GM23338 (cell line): ENCODE data around the gene NEK11. TPM values are rescaled to one million over a fixed set of nuclear protein-coding genes. Genes with fewer than 3 reads are reported as not detected.
A peak's percentile ranks its signal among the peaks of the same experiment; 100 is the strongest.

Experiments used
- ATAC-seq: fragments of 200-7000 bp; cut with Tn5 transposase; 3 replicates; pipeline ENCODE4 v1.9.1; 2020
- DNase-seq: peaks from one replicate; pipeline ENCODE4 v3.0.0-alpha.2; 2015; ENCODE audit warnings: low spot score
- H2AFZ ChIP-seq: fragments of 200-600 bp; sonication (generic); 2 replicates; pipeline ENCODE4 v1.8.0; 2016; ENCODE audit warnings: antibody characterized with exemption, mild to moderate bottlenecking, moderate library complexity
- H3F3A ChIP-seq: fragments of 200-600 bp; sonication (generic); replicated peaks from 2 replicates; pipeline ENCODE4 v1.8.0; 2017; ENCODE audit warnings: antibody characterized with exemption, mixed run types, low read depth
- H3K27ac ChIP-seq: fragments of 200-600 bp; sonication (generic); 2 replicates; pipeline ENCODE4 v1.6.1; 2016; ENCODE audit warnings: low read depth
- H3K27me3 ChIP-seq: fragments of 200-600 bp; sonication (generic); 2 replicates; pipeline ENCODE4 v1.8.0; 2016; ENCODE audit warnings: mild to moderate bottlenecking, mixed run types, moderate library complexity; ENCODE audit not compliant: insufficient read depth
- H3K36me3 ChIP-seq: fragments of 200-600 bp; sonication (generic); 2 replicates; pipeline ENCODE4 v1.8.0; 2016; ENCODE audit warnings: mild to moderate bottlenecking; ENCODE audit not compliant: insufficient read depth
- H3K4me1 ChIP-seq: fragments of 200-600 bp; sonication (generic); 2 replicates; pipeline ENCODE4 v1.8.0; 2016; ENCODE audit warnings: mild to moderate bottlenecking, moderate library complexity; ENCODE audit not compliant: insufficient read depth
- H3K4me2 ChIP-seq: fragments of 200-600 bp; sonication (generic); 2 replicates; pipeline ENCODE4 v1.7.1; 2017; ENCODE audit warnings: mixed run types
- H3K4me3 ChIP-seq: fragments of 200-600 bp; sonication (generic); 2 replicates; pipeline ENCODE4 v1.6.1; 2016; ENCODE audit warnings: mixed run types
- H3K79me2 ChIP-seq: fragments of 200-600 bp; sonication (generic); replicated peaks from 2 replicates; pipeline ENCODE4 v1.8.0; 2017; ENCODE audit warnings: mild to moderate bottlenecking; ENCODE audit not compliant: insufficient read depth
- H3K9me2 ChIP-seq: fragments of 200-600 bp; sonication (generic); 2 replicates; pipeline ENCODE4 v1.8.0; 2017; ENCODE audit not compliant: insufficient read depth
- H4K20me1 ChIP-seq: fragments of 200-600 bp; sonication (generic); replicated peaks from 2 replicates; pipeline ENCODE4 v1.8.0; 2017; ENCODE audit warnings: mild to moderate bottlenecking; ENCODE audit not compliant: insufficient read depth
- H3K27ac Mint-ChIP-seq: 2 replicates; pipeline ENCODE4 v1.8.0; 2020; ENCODE audit warnings: inconsistent platforms, mild to moderate bottlenecking, moderate library complexity, mixed read lengths
- H3K27me3 Mint-ChIP-seq: 3 replicates; pipeline ENCODE4 v1.8.0; 2022; ENCODE audit warnings: low read depth, mild to moderate bottlenecking, moderate library complexity, mixed read lengths, inconsistent platforms; ENCODE audit not compliant: insufficient read depth, poor library complexity
- H3K36me3 Mint-ChIP-seq: 3 replicates; pipeline ENCODE4 v1.8.0; 2021; ENCODE audit warnings: low read depth, mild to moderate bottlenecking, inconsistent platforms, moderate library complexity, mixed read lengths
- H3K4me1 Mint-ChIP-seq: 3 replicates; pipeline ENCODE4 v1.8.0; 2020; ENCODE audit warnings: mild to moderate bottlenecking, inconsistent platforms, mixed read lengths
- H3K4me3 Mint-ChIP-seq: 3 replicates; pipeline ENCODE4 v1.8.0; 2021; ENCODE audit warnings: moderate library complexity, mild to moderate bottlenecking, inconsistent platforms, mixed read lengths
- H3K9me3 Mint-ChIP-seq: 3 replicates; pipeline ENCODE4 v1.8.0; 2020; ENCODE audit warnings: moderate library complexity, mild to moderate bottlenecking, inconsistent platforms, mixed read lengths
- CREB1 ChIP-seq: fragments of 250-450 bp; sonication (Bioruptor Pico); IDR thresholded peaks from 2 replicates; pipeline ENCODE4 v1.5.0; 2020; ENCODE audit warnings: low read depth, mild to moderate bottlenecking, moderate library complexity
- EZH2 ChIP-seq: fragments of 200-600 bp; sonication (generic); IDR thresholded peaks from one replicate; pipeline ENCODE4 v1.8.0; 2017; ENCODE audit warnings: antibody characterized with exemption, mild to moderate bottlenecking, low read depth; ENCODE audit not compliant: unreplicated experiment
- EZH2phosphoT487 ChIP-seq: fragments of 200-600 bp; sonication (generic); IDR thresholded peaks from one replicate; pipeline ENCODE4 v1.8.1; 2018; ENCODE audit warnings: antibody characterized with exemption; ENCODE audit not compliant: unreplicated experiment
- JUNB ChIP-seq: IDR thresholded peaks from one replicate; pipeline ENCODE4 v1.6.1; 2016; ENCODE audit warnings: antibody characterized with exemption; ENCODE audit not compliant: unreplicated experiment
- NANOG ChIP-seq: IDR thresholded peaks from 2 replicates; pipeline ENCODE4 v1.6.1; 2016; ENCODE audit warnings: antibody characterized with exemption, borderline replicate concordance
- POLR2AphosphoS5 ChIP-seq: IDR thresholded peaks from 2 replicates; pipeline ENCODE4 v1.6.1; 2016; ENCODE audit warnings: antibody characterized with exemption, low read depth
- STAT1 ChIP-seq: IDR thresholded peaks from one replicate; pipeline ENCODE4 v1.6.1; 2016; ENCODE audit warnings: antibody characterized with exemption; ENCODE audit not compliant: unreplicated experiment
- ZNF114 ChIP-seq: fragments of 250-450 bp; sonication (Bioruptor Pico); IDR thresholded peaks from 2 replicates; pipeline ENCODE4 v1.5.0; 2020; ENCODE audit warnings: mild to moderate bottlenecking, moderate library complexity
- ZNF331 ChIP-seq: fragments of 250-450 bp; sonication (Bioruptor Pico); IDR thresholded peaks from 2 replicates; pipeline ENCODE4 v1.5.0; 2020; ENCODE audit warnings: low read depth, mild to moderate bottlenecking, moderate library complexity
- polyA plus RNA-seq: library from polyadenylated mRNA; unstranded; fragments of >200 nt; fragmentation: Nextera tagmentation; extraction: Ambion mirVana; gene quantifications from 2 replicates; pipeline ENCODE4 v1.2.1, GENCODE V29; 2016
- total RNA-seq: library from RNA; depleted of rRNA; stranded (reverse); fragments of >200 nt; shearing (Covaris generic); gene quantifications from 2 replicates; pipeline ENCODE4 v1.2.3, GENCODE V29; 2014
- TF ChIP-seq, protein P1 (sequence below), 2 experiments: fragments of 200-600 bp in 1 of 2; sonication (generic) in 1 of 2; conservative IDR thresholded peaks; 2 replicates each; pipeline versions ENCODE4 v1.5.1 to v1.6.1; 2016 to 2017; ENCODE audit warnings: antibody characterized with exemption in 2 of 2, low read depth in 2 of 2, mild to moderate bottlenecking in 2 of 2, moderate library complexity in 1 of 2
- TF ChIP-seq, protein P2 (sequence below): IDR thresholded peaks from 2 replicates; pipeline ENCODE4 v1.6.1; 2016; ENCODE audit warnings: antibody characterized with exemption
- TF ChIP-seq, protein P3 (sequence below): IDR thresholded peaks from one replicate; pipeline ENCODE4 v1.6.1; 2018; ENCODE audit warnings: antibody characterized with exemption; ENCODE audit not compliant: unreplicated experiment
- TF ChIP-seq, protein P4 (sequence below): fragments of 250-450 bp; sonication (Bioruptor Pico); IDR thresholded peaks from 2 replicates; pipeline ENCODE4 v1.5.0; 2020; ENCODE audit warnings: mild to moderate bottlenecking, moderate library complexity

Gene NEK11
- total and polyA plus RNA-seq, 2 experiments from 2014 or later: 0.80 to 1.1 TPM

DNA sequence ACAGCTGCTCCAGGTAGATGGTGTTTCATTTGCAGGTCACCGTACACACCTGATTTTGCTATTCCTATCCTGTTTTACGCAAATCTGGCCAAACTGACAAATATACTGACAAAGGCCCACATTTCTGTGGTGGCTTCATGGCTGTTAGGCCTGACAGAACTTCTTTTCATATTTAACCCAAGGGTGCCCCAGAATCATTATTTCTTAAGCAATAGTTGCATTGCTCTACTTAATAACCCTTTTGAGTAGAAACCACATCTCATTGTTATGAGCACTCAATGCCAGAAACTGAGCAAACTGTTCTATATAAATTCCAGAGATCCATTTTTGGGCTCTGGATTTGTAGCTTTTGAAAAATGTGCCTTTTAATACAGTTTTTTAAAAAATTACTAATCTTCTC, 19.4 kb upstream of the NEK11 start:
- Histone ChIP-seq H3K9me2 (no peaks in the 10 kb centered on the region), H3K4me2 (no peak overlapping the region), H3K36me3 (peaks cover under 1% of the 10 kb centered on the region; the same call in 1 of the 2 replicates), H3K27ac (no peak overlapping the region), H3K27me3 (no peaks in the 10 kb centered on the region), H3K4me3 (no peak overlapping the region), H4K20me1 (no peaks in the 10 kb centered on the region; the same call in none of the 2 replicates), H3K79me2 (no peaks in the 10 kb centered on the region), H3K4me1 (no peaks in the 10 kb centered on the region), H2AFZ (no peak overlapping the region), H3F3A (no peaks in the 10 kb centered on the region)
- Mint-ChIP-seq H3K27ac (peak overlapping the region; percentile 4; the same call in 1 of the 2 replicates), H3K36me3 (peaks cover 16% of the 10 kb centered on the region), H3K27me3 (peaks cover 6% of the 10 kb centered on the region), H3K4me3 (no peak overlapping the region), H3K9me3 (no peaks in the 10 kb centered on the region), H3K4me1 (no peaks in the 10 kb centered on the region)
- no peak for ATAC-seq
- no peak for DNase-seq
- TF ChIP-seq, protein P1, sequence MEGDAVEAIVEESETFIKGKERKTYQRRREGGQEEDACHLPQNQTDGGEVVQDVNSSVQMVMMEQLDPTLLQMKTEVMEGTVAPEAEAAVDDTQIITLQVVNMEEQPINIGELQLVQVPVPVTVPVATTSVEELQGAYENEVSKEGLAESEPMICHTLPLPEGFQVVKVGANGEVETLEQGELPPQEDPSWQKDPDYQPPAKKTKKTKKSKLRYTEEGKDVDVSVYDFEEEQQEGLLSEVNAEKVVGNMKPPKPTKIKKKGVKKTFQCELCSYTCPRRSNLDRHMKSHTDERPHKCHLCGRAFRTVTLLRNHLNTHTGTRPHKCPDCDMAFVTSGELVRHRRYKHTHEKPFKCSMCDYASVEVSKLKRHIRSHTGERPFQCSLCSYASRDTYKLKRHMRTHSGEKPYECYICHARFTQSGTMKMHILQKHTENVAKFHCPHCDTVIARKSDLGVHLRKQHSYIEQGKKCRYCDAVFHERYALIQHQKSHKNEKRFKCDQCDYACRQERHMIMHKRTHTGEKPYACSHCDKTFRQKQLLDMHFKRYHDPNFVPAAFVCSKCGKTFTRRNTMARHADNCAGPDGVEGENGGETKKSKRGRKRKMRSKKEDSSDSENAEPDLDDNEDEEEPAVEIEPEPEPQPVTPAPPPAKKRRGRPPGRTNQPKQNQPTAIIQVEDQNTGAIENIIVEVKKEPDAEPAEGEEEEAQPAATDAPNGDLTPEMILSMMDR (conservative IDR thresholded peaks at IDR 0.05; ENCODE audit: low read depth in 2 of 2): no peak
- TF ChIP-seq EZH2phosphoT487 (no peak), CREB1 (CRISPR knock-in tag) (no peak), JUNB (no peak), EZH2 (no peak), ZNF114 (CRISPR knock-in tag) (no peak), STAT1 (no peak), ZNF331 (CRISPR knock-in tag) (no peak), POLR2AphosphoS5 (no peak), NANOG (no peak)
- TF ChIP-seq, protein P2, sequence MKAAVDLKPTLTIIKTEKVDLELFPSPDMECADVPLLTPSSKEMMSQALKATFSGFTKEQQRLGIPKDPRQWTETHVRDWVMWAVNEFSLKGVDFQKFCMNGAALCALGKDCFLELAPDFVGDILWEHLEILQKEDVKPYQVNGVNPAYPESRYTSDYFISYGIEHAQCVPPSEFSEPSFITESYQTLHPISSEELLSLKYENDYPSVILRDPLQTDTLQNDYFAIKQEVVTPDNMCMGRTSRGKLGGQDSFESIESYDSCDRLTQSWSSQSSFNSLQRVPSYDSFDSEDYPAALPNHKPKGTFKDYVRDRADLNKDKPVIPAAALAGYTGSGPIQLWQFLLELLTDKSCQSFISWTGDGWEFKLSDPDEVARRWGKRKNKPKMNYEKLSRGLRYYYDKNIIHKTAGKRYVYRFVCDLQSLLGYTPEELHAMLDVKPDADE: no peak
- TF ChIP-seq, protein P3, sequence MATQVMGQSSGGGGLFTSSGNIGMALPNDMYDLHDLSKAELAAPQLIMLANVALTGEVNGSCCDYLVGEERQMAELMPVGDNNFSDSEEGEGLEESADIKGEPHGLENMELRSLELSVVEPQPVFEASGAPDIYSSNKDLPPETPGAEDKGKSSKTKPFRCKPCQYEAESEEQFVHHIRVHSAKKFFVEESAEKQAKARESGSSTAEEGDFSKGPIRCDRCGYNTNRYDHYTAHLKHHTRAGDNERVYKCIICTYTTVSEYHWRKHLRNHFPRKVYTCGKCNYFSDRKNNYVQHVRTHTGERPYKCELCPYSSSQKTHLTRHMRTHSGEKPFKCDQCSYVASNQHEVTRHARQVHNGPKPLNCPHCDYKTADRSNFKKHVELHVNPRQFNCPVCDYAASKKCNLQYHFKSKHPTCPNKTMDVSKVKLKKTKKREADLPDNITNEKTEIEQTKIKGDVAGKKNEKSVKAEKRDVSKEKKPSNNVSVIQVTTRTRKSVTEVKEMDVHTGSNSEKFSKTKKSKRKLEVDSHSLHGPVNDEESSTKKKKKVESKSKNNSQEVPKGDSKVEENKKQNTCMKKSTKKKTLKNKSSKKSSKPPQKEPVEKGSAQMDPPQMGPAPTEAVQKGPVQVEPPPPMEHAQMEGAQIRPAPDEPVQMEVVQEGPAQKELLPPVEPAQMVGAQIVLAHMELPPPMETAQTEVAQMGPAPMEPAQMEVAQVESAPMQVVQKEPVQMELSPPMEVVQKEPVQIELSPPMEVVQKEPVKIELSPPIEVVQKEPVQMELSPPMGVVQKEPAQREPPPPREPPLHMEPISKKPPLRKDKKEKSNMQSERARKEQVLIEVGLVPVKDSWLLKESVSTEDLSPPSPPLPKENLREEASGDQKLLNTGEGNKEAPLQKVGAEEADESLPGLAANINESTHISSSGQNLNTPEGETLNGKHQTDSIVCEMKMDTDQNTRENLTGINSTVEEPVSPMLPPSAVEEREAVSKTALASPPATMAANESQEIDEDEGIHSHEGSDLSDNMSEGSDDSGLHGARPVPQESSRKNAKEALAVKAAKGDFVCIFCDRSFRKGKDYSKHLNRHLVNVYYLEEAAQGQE: no peak
- TF ChIP-seq, protein P4, sequence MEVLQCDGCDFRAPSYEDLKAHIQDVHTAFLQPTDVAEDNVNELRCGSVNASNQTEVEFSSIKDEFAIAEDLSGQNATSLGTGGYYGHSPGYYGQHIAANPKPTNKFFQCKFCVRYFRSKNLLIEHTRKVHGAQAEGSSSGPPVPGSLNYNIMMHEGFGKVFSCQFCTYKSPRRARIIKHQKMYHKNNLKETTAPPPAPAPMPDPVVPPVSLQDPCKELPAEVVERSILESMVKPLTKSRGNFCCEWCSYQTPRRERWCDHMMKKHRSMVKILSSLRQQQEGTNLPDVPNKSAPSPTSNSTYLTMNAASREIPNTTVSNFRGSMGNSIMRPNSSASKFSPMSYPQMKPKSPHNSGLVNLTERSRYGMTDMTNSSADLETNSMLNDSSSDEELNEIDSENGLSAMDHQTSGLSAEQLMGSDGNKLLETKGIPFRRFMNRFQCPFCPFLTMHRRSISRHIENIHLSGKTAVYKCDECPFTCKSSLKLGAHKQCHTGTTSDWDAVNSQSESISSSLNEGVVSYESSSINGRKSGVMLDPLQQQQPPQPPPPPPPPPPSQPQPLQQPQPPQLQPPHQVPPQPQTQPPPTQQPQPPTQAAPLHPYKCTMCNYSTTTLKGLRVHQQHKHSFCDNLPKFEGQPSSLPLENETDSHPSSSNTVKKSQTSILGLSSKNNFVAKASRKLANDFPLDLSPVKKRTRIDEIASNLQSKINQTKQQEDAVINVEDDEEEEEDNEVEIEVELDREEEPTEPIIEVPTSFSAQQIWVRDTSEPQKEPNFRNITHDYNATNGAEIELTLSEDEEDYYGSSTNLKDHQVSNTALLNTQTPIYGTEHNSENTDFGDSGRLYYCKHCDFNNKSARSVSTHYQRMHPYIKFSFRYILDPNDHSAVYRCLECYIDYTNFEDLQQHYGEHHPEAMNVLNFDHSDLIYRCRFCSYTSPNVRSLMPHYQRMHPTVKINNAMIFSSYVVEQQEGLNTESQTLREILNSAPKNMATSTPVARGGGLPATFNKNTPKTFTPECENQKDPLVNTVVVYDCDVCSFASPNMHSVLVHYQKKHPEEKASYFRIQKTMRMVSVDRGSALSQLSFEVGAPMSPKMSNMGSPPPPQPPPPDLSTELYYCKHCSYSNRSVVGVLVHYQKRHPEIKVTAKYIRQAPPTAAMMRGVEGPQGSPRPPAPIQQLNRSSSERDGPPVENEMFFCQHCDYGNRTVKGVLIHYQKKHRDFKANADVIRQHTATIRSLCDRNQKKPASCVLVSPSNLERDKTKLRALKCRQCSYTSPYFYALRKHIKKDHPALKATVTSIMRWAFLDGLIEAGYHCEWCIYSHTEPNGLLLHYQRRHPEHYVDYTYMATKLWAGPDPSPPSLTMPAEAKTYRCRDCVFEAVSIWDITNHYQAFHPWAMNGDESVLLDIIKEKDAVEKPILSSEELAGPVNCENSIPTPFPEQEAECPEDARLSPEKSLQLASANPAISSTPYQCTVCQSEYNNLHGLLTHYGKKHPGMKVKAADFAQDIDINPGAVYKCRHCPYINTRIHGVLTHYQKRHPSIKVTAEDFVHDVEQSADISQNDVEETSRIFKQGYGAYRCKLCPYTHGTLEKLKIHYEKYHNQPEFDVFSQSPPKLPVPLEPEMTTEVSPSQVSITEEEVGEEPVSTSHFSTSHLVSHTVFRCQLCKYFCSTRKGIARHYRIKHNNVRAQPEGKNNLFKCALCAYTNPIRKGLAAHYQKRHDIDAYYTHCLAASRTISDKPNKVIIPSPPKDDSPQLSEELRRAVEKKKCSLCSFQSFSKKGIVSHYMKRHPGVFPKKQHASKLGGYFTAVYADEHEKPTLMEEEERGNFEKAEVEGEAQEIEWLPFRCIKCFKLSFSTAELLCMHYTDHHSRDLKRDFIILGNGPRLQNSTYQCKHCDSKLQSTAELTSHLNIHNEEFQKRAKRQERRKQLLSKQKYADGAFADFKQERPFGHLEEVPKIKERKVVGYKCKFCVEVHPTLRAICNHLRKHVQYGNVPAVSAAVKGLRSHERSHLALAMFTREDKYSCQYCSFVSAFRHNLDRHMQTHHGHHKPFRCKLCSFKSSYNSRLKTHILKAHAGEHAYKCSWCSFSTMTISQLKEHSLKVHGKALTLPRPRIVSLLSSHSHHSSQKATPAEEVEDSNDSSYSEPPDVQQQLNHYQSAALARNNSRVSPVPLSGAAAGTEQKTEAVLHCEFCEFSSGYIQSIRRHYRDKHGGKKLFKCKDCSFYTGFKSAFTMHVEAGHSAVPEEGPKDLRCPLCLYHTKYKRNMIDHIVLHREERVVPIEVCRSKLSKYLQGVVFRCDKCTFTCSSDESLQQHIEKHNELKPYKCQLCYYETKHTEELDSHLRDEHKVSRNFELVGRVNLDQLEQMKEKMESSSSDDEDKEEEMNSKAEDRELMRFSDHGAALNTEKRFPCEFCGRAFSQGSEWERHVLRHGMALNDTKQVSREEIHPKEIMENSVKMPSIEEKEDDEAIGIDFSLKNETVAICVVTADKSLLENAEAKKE (CRISPR knock-in tag): no peak
